Progenitor cell of endocrine pancreas (in vitro differentiated cells): ENCODE results near the gene TANC1. TPM values are rescaled to one million over a fixed set of nuclear protein-coding genes. Genes with fewer than 3 reads are reported as not detected.

Source experiments
- DNase-seq: peaks from one replicate; pipeline ENCODE4 v3.0.0; 2021; ENCODE audit warnings: low spot score; ENCODE audit not compliant: unreplicated experiment
- H3K27ac Mint-ChIP-seq: 2 replicates; pipeline ENCODE4 v1.8.0; 2021; ENCODE audit warnings: mild to moderate bottlenecking, moderate library complexity, mixed read lengths
- H3K27me3 Mint-ChIP-seq: 2 replicates; pipeline ENCODE4 v1.8.0; 2021; ENCODE audit warnings: mixed read lengths
- H3K36me3 Mint-ChIP-seq: 2 replicates; pipeline ENCODE4 v1.8.0; 2022; ENCODE audit warnings: mixed read lengths; ENCODE audit not compliant: insufficient read depth
- H3K4me1 Mint-ChIP-seq: 2 replicates; pipeline ENCODE4 v1.8.0; 2021; ENCODE audit warnings: low read depth, mixed read lengths
- H3K4me3 Mint-ChIP-seq: 2 replicates; pipeline ENCODE4 v1.8.0; 2021; ENCODE audit warnings: low read depth, mild to moderate bottlenecking, moderate library complexity, mixed read lengths
- H3K9me3 Mint-ChIP-seq: 2 replicates; pipeline ENCODE4 v1.8.0; 2021; ENCODE audit warnings: low read depth, mixed read lengths
- CTCF ChIP-seq: fragments of 200-600 bp; sonication (generic); IDR thresholded peaks from one replicate; pipeline ENCODE4 v1.5.0; 2021; ENCODE audit warnings: antibody characterized with exemption, mild to moderate bottlenecking; ENCODE audit not compliant: unreplicated experiment
- total RNA-seq: library from RNA; stranded (reverse); gene quantifications from 2 replicates; pipeline ENCODE4 v1.2.1, GENCODE V29; 2021

The TANC1 gene
- total RNA-seq, 1 donor from 2014 or later = 29.8 TPM

GRCh38 chr2:158994920-158995676 lies 26.7 kb downstream of the TANC1 start:
- TF ChIP-seq CTCF = no peak
- H3K36me3 Mint-ChIP-seq = peaks cover 2% of the 10 kb centered on the region
- no peak overlapping the region for H3K4me3 Mint-ChIP-seq
- H3K27ac Mint-ChIP-seq = no peak overlapping the region
- H3K9me3 Mint-ChIP-seq = no peaks in the 10 kb centered on the region
- no peaks in the 10 kb centered on the region for H3K27me3 Mint-ChIP-seq
- peaks cover 43% of the 10 kb centered on the region for H3K4me1 Mint-ChIP-seq
- no peak for DNase-seq

GRCh38 chr2:158995677-158996049 lies 27.2 kb downstream of the TANC1 start:
- no peaks in the 10 kb centered on the region for H3K9me3 Mint-ChIP-seq
- no peak overlapping the region for H3K4me3 Mint-ChIP-seq
- no peaks in the 10 kb centered on the region for H3K36me3 Mint-ChIP-seq
- H3K27me3 Mint-ChIP-seq = no peaks in the 10 kb centered on the region
- peaks cover 43% of the 10 kb centered on the region for H3K4me1 Mint-ChIP-seq
- H3K27ac Mint-ChIP-seq = no peak overlapping the region
- DNase-seq = no peak
- TF ChIP-seq CTCF = no peak

- Mint-ChIP-seq H3K27me3 (no peaks in the 10 kb centered on the region), H3K36me3 (no peaks in the 10 kb centered on the region), H3K27ac (no peak overlapping the region), H3K4me1 (peaks cover 43% of the 10 kb centered on the region), H3K4me3 (no peak overlapping the region), H3K9me3 (no peaks in the 10 kb centered on the region)
- no peak for DNase-seq
- TF ChIP-seq CTCF = peak; percentile 52
Measured at GRCh38 chr2:158996378-158996993, 28.0 kb downstream of the TANC1 start.

GRCh38 chr2:158997037-158997790 lies 28.8 kb downstream of the TANC1 start:
- H3K36me3 Mint-ChIP-seq = no peaks in the 10 kb centered on the region
- no peaks in the 10 kb centered on the region for H3K9me3 Mint-ChIP-seq
- no peak overlapping the region for H3K4me3 Mint-ChIP-seq

More at GRCh38 chr2:158997037-158997790, 28.8 kb downstream of the TANC1 start:
- no peak for TF ChIP-seq CTCF
- no peak overlapping the region for H3K27ac Mint-ChIP-seq
- peaks cover 43% of the 10 kb centered on the region for H3K4me1 Mint-ChIP-seq
- DNase-seq = no peak
- no peaks in the 10 kb centered on the region for H3K27me3 Mint-ChIP-seq
